GM15510 (cell line): Measurements from ENCODE around the gene PCDHGA10.
"Not testable (repeated sequence)": the region's sequence is repeated elsewhere in the genome, so short reads cannot be mapped to it uniquely, and the experiment has no call there.

Source experiments
- POLR2A ChIP-seq: IDR thresholded peaks from 3 replicates; pipeline ENCODE4 v1.6.1; 2011; ENCODE audit warnings: borderline replicate concordance; ENCODE audit not compliant: insufficient read length; ENCODE audit errors: extremely low read depth

The PCDHGA10 gene

GRCh38 chr5:141409598-141410306 is 3.0 kb upstream of the PCDHGA10 start:
- no peak for TF ChIP-seq POLR2A

DNA sequence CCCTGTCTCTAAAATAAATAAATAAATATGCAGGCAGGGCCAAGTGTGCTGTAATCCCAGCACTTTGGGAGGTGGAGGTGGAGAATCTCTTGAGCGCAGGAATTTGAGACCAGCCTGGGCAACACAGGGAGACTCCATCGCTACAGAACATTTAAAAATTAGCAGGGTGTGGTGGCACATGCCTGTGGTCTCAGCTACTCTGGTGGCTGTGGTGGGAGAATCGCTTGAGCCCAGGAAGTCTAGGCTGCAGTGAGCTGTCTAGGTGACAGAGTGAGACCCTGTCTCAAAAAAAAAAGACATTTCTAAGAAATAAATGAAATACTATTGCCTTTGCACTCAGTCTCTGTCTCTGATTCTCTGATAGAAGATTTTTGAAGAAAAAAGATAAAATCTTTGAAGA is 1.2 kb upstream of the PCDHGA10 start:
- TF ChIP-seq POLR2A = no peak

DNA sequence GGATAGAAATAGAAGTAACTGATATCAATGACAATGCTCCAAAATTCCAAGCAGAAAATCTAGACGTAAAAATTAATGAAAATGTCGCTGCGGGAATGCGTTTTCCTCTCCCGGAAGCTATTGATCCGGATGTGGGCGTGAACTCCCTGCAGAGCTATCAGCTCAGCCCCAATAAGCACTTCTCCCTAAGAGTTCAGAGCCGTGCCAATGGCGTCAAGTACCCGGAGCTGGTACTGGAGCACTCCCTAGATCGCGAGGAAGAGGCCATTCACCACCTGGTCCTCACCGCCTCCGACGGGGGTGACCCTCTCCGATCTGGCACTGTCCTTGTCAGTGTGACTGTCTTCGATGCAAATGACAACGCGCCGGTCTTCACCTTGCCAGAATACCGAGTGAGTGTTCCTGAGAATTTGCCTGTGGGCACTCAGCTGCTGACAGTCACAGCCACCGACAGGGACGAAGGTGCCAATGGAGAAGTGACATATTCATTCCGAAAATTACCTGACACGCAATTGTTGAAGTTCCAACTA is 818 bp downstream of the PCDHGA10 start:
- TF ChIP-seq POLR2A = no peak

GRCh38 chr5:141417494-141418172 is 4.8 kb downstream of the PCDHGA10 start, which contains the start of gene PCDHGB7:
TSS of gene PCDHGB7 (plus strand) at chr5:141417677. CDS start at chr5:141417860, 183 bp downstream.
- TF ChIP-seq POLR2A = not testable (repeated sequence)

DNA sequence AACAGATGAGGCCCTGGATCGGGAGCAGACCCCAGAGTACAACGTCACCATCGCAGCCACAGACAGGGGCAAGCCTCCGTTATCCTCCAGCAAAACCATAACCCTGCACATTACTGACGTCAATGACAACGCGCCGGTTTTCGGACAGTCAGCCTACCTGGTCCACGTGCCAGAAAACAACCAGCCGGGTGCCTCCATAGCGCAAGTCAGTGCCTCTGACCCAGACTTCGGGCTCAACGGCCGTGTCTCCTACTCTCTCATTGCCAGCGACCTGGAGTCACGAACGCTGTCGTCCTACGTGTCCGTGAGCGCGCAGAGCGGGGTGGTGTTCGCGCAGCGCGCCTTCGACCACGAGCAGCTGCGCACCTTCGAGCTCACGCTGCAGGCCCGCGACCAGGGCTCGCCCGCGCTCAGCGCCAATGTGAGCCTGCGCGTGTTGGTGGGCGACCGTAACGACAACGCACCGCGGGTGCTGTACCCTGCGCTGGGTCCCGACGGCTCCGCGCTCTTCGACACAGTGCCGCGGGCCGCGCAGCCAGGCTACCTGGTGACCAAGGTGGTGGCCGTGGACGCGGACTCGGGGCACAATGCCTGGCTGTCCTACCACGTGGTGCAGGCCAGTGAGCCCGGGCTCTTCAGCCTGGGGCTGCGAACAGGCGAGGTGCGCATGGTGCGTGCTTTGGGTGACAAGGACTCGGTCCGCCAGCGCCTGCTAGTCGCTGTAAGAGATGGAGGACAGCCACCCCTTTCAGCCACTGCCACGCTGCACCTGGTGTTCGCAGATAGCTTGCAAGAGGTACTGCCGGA is 6.5 kb downstream of the PCDHGA10 start:
- TF ChIP-seq POLR2A = no peak

DNA sequence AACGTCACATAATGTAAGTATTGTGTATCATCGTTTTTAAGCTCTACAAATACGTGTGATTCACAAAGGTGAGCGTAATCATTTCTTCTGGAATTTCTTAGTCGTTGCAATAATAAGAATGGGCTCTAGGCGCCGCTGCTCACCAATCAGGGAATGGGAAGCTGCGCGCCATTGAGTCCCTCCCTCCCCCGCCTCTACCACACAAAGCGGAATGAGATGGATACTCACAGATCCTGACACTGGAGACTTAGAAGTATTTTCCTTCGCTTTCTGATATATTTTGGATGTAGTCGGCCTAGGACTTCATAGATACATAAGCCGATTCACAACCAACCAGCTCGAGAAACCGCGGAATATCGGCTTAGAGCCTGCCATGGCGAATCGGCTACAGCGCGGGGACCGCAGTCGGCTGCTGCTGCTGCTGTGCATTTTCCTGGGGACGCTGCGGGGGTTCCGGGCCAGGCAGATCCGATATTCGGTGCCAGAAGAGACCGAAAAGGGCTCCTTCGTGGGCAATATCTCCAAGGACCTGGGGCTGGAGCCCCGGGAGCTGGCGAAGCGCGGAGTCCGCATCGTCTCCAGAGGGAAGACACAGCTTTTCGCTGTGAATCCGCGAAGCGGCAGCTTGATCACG is 8.2 kb downstream of the PCDHGA10 start, which contains the start of gene PCDHGA11:
PCDHGA11 (plus strand) TSS at position 197 of the 634 bp plus-strand sequence; CDS start at position 374, 177 bp downstream.
- TF ChIP-seq POLR2A = no peak

GRCh38 chr5:141421489-141421855 is 8.7 kb downstream of the PCDHGA10 start:
- TF ChIP-seq POLR2A = no peak

- no peak for TF ChIP-seq POLR2A
These were observed 10.0 kb downstream of the PCDHGA10 start for GRCh38 chr5:141422742-141423291.

GRCh38 chr5:141427783-141428426 is 15.1 kb downstream of the PCDHGA10 start:
- TF ChIP-seq POLR2A = no peak

- TF ChIP-seq POLR2A = no peak
These were observed 17.7 kb downstream of the PCDHGA10 start, which contains the start of gene PCDHGA12 for GRCh38 chr5:141430332-141431113. TSS of gene PCDHGA12 (plus strand) at chr5:141430507. CDS start at chr5:141430760, 253 bp downstream.

DNA sequence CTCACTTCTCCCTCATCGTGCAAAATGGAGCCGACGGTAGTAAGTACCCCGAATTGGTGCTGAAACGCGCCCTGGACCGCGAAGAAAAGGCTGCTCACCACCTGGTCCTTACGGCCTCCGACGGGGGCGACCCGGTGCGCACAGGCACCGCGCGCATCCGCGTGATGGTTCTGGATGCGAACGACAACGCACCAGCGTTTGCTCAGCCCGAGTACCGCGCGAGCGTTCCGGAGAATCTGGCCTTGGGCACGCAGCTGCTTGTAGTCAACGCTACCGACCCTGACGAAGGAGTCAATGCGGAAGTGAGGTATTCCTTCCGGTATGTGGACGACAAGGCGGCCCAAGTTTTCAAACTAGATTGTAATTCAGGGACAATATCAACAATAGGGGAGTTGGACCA is 18.5 kb downstream of the PCDHGA10 start:
- TF ChIP-seq POLR2A = no peak

DNA sequence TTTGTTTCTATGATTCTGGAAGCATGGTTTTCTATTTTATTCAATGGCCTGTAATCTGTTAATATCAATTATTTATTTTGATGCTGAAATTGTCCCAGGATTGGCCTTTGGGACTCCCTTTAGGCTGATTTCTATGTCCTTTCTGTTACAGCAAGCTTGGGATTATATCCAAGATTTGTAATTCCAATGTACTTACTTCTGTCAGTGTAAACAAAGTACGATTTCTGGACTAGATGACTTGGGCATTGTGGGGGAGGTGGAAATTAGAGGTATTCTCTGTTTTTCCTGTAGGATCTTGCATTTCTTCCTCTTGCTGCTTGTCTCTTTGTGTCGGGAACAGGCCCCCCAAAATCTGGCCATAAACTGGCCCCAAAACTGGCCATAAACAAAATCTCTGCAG is 21.2 kb downstream of the PCDHGA10 start:
- TF ChIP-seq POLR2A = no peak

DNA sequence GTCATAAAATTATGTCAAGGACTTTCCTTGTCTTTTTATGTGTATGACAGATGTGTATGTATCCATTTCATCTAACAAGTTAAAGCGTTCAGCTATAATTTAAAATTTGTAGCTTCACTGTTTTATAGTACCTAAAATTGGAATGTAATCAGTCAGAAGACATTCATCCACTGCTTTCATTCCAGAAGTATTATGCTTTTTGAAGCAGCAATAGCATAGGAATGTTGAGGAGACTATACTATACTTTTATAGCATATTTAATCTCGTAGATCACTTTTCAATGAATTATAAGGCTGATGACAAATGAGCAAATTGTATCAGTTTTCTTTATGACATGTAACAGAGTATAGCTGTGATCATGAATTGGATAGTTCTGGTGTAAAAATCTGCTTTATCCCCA is 24.4 kb downstream of the PCDHGA10 start:
- no peak for TF ChIP-seq POLR2A

GRCh38 chr5:141439411-141440141 is 26.8 kb downstream of the PCDHGA10 start:
- TF ChIP-seq POLR2A = no peak
